Stimulated activated CD4-positive, alpha-beta T cell treated with anti-CD3 and anti-CD28 coated beads, Interleukin-12 subunit alpha, Interleukin-12 subunit beta, amount 100 ng/mL, for 24 hours (primary cell): ENCODE results near the gene DNAJB13.
"Not testable (repeated sequence)": the region's sequence is repeated elsewhere in the genome, so short reads cannot be mapped to it uniquely, and the experiment has no call there.

Experiments
- DNase-seq, 2 experiments: peaks; one replicate each; pipeline ENCODE4 v3.0.0-alpha.2; 2020; ENCODE audit warnings: low read depth in 2 of 2

DNAJB13 gene, protein sequence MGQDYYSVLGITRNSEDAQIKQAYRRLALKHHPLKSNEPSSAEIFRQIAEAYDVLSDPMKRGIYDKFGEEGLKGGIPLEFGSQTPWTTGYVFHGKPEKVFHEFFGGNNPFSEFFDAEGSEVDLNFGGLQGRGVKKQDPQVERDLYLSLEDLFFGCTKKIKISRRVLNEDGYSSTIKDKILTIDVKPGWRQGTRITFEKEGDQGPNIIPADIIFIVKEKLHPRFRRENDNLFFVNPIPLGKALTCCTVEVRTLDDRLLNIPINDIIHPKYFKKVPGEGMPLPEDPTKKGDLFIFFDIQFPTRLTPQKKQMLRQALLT

GRCh38 chr11:73950869-73951710 is at the start of gene DNAJB13:
Gene DNAJB13 (plus strand): TSS chr11:73951026. CDS start chr11:73951070, 44 bp downstream.
- DNase-seq = no peak

DNA sequence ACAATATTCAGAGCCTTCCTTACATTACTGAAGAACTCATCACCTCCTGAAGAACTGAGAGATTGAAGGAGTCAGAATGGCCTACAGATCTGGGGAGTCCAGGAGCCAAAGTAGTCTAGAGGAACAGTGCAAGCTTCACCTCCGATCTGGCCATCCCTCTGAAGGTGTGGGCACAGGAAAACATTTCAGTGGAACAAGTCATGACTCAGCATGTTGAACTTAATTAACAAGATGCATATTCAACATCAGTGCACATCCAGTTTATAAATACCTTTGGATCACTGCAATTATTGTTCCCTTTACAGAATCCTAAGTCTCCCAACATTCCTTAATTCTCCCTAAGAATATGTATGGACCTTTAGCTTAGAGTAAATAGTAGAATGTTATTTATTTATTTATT is 48.5 kb upstream of the DNAJB13 start:
- DNase-seq = no peak

- DNase-seq = peak in 1 of 2 experiments; percentile 1
Observed at GRCh38 chr11:73907191-73907590, 43.6 kb upstream of the DNAJB13 start.

- no peak for DNase-seq
Observed at GRCh38 chr11:73912026-73912425, 38.8 kb upstream of the DNAJB13 start.

DNA sequence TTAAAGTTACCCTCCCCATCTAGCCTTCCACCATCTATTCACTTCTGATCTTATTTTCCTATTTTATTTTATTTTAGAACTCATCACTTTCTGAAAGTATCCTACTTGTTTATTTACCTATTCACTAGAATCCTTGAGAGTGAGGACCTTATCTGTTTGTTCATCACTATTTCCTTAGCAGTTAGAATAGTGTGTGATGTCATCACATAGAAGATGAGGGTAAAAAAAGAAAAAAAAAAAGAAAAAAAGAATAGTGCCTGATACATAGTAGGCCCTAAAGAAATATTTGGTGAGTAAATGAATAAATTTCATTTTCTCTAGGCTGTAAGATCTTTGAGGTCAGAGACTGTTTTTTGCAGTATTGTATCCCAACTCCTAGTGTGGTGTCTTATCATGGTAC is 37.4 kb upstream of the DNAJB13 start:
- no peak for DNase-seq

DNA sequence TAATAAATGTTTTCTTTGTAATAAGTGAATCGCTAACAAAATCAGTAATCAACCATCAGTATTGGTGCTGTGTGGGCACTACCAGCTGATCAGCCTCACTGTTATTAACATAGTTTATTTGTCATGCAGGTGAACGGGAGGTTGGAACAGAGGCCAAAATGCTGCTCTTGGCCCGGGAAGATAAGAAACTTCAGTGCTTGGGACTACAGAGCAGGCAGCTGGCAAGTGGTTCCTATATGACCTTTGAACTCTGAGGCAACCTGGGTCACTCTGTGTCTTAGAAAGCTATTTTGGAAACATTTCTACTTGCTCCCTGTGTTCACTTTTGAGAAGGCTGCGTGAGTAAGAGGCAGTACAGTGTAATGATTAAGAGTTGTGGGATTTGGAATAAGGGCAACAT is 36.5 kb upstream of the DNAJB13 start:
- DNase-seq = no peak

DNA sequence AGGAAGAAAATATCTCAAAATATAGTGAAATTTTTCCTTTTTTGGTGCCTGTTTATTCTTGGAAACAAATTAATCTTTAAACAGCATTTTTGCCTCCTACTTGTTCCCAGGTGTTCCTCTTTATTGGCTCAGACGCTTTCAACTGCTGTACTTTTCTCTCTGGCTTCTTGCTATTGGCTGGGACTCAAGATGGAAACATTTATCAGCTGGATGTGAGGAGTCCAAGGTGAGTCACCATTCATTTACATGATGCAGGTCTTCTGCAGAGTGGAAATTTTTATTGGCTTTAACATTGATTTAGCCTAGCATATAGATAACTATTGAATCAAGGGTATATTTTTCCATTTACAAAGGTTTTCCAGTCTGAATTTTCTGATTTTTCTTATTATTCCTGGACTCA is 34.4 kb upstream of the DNAJB13 start:
- DNase-seq = no peak

- DNase-seq = no peak
Observed at GRCh38 chr11:73921180-73921579, 29.6 kb upstream of the DNAJB13 start.

GRCh38 chr11:73929388-73929787 is 21.4 kb upstream of the DNAJB13 start:
- DNase-seq = no peak

GRCh38 chr11:73931039-73931645 is 19.7 kb upstream of the DNAJB13 start:
- no peak for DNase-seq

DNA sequence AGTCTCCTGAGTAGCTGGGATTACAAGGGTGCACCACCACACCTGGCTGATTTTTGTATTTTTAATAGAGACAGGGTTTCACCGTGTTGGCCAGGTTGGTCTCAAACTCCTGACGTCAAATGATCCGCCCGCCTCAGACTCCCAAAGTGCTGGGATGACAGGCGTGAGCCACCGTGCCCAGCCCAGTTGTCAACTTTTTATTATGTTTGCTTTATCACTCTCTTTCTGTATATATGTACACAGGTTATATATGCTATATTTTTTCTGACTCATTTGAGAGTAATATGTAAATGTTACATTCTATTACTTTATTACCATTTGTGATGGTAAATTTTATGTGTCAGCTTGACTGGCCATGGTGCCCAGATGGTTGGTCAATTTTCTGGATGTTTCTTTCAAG is 18.9 kb upstream of the DNAJB13 start:
- DNase-seq = no peak

GRCh38 chr11:73932781-73933180 is 18.0 kb upstream of the DNAJB13 start:
- no peak for DNase-seq

- DNase-seq = not testable (repeated sequence)
Observed at GRCh38 chr11:73936047-73936446, 14.8 kb upstream of the DNAJB13 start.

DNA sequence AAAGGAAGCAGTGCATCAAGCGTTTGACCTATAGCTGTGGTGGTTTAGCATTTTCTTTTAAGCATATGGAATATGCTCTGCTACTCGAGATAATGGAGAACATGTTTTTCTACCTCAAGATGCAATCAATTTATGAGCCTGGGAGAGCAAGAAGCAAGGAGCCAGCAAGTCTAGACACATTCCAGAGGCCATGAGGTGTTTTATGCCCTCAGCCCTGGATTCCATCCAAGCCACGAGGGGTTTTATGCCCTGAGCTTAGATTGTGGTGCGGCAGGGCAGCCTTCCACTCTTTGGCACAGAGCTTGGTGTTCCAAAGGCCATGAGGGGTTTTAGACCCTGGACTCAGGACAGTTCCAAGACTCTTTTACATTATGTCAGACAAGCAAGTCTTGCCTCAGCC is 11.7 kb upstream of the DNAJB13 start:
- DNase-seq = no peak

DNA sequence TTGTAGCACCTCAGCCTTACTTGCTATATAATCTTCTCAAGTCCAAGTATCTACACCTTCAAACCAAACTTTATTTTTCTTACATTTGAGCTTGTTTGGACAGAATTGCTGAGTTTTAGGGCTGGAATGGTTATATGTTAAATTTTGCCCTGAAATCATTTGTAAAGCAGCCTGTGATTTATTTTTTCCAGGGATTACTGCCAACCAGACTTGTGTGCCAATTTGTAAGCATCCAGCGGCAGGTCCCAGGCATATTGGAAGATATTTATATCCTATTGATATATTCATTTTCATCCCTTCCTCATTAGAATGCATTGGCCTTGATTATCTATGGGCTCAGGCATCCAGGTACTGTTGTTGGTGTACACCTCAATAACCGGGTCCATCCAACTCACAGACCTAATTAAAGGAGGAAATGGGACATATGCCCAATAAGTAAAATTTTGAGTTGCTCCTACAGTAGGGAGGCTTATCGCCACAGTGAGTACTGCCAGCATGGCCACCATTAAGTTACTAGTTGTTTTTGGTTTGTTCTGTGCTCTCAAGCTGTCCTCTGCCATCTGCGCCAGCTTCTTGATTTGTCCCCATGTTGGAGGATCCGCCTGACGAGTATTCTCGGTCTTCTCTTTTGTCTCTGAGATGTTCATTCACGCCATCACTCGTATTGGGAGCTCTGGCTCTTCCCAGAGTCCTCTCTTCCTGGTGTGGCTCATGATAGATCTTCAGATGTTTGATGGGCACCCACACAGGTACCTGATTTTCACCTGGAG is 9.8 kb upstream of the DNAJB13 start:
- no peak for DNase-seq

GRCh38 chr11:73942010-73942409 is 8.8 kb upstream of the DNAJB13 start:
- DNase-seq = no peak

DNA sequence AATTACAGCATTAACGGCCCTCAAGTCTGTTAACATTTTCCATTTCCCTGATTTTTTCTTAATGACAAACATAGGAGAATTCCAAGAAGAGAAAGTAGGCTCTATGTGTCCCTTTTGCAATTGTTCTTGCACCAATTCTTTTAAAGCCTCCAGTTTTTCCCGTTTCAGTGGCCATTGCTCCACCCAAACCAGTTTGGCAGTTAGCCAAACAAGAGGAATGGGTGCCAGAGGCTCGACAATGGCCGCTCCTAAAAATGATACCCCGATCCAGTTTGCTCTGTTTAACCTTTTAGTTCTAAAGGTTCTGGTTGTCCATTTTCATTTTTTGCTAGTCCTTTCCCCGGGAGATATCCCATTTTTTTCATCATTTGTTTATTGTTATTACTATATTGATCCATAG is 6.7 kb upstream of the DNAJB13 start:
- DNase-seq = no peak

DNA sequence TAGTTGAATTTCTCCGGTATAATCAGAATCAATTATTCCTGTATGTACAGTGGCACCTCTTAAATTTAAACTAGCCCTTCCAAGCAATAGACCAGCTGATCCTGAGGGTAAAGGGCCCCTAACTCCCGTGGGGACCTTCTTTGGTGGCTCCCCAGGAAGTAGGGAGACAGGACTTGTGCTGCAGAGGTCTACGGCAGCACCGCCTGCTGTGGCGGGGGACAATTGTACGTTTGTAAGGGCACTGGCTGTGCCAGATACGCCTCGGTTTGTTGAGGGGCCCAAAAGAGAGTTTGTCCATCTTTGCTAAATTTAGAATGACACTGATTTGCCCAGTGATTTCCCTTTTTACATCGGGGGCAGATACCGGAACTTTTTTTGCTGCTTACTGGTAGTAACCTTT is 5.9 kb upstream of the DNAJB13 start:
- no peak for DNase-seq

DNA sequence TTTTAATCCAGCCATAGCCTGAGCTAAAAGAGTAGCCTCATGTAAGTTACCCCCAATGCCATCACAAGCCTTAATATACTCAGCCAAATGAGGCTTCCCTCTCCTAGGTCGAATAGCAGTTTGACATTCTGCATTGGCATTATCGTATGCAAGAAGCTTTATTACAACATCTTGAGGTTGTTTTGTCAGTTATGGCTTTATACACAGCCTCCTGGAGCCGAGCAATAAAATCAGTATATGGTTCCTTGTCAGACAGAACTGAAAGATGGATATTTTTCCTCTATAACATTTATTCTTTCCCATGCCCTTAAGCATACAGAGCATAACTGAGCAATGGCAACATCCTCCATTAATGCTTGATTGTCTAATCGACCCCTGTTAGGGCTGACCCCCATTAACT is 5.4 kb upstream of the DNAJB13 start:
- DNase-seq = no peak

GRCh38 chr11:73946798-73947458 is 3.9 kb upstream of the DNAJB13 start:
- no peak for DNase-seq

- DNase-seq = no peak
Observed at GRCh38 chr11:73949246-73949645, 1.6 kb upstream of the DNAJB13 start.
